CD14-positive monocyte (primary cell): ENCODE results near the gene LRRK2. TPM values are rescaled to one million over a fixed set of nuclear protein-coding genes. Genes with fewer than 3 reads are reported as not detected.

Experiments
- DNase-seq, 3 donors: peaks; one replicate each; pipeline ENCODE4 v3.0.0-alpha.2; 2011 to 2022
- H2AFZ ChIP-seq: 2 replicates; pipeline ENCODE4 v1.6.0; 2012; ENCODE audit warnings: mild to moderate bottlenecking, low read depth, low read length, inconsistent platforms; ENCODE audit not compliant: insufficient read depth, poor library complexity, severe bottlenecking
- H3K27ac ChIP-seq, 2 donors: 1 replicate in 1 of 2; 2 replicates in 1 of 2; pipeline ENCODE4 v1.5.1; 2012 to 2013; ENCODE audit warnings: low read length in 2 of 2, control low read depth in 1 of 2, inconsistent platforms in 1 of 2, low read depth in 1 of 2, mild to moderate bottlenecking in 1 of 2
- H3K27me3 ChIP-seq, 2 donors: one replicate each; pipeline versions ENCODE4 v1.6.0 to v1.6.1; 2011 to 2013; ENCODE audit warnings: low read length in 2 of 2; ENCODE audit not compliant: control insufficient read depth in 2 of 2, insufficient read depth in 2 of 2
- H3K36me3 ChIP-seq, 2 donors: replicated peaks in 1 of 2; 1 replicate in 1 of 2; 2 replicates in 1 of 2; pipeline versions ENCODE4 v1.5.1 to v1.6.1; 2012 to 2013; ENCODE audit warnings: low read length in 2 of 2, control low read depth in 1 of 2, inconsistent platforms in 1 of 2, mild to moderate bottlenecking in 1 of 2; ENCODE audit not compliant: insufficient read depth in 2 of 2, control insufficient read depth in 1 of 2
- H3K4me1 ChIP-seq, 2 donors: 1 replicate in 1 of 2; 2 replicates in 1 of 2; pipeline versions ENCODE4 v1.5.1 to v1.6.1; 2012 to 2013; ENCODE audit warnings: low read length in 2 of 2, control low read depth in 1 of 2, inconsistent platforms in 1 of 2, mild to moderate bottlenecking in 1 of 2, moderate library complexity in 1 of 2; ENCODE audit not compliant: insufficient read depth in 2 of 2, control insufficient read depth in 1 of 2
- H3K4me2 ChIP-seq: replicated peaks from 2 replicates; pipeline ENCODE3; 2012; ENCODE audit warnings: low read length, moderate library complexity, mild to moderate bottlenecking; ENCODE audit not compliant: poor library complexity, severe bottlenecking; ENCODE audit errors: extremely low read depth
- H3K4me3 ChIP-seq, 3 experiments: fragments of 200-600 bp in 1 of 3; sonication (generic) in 1 of 3; replicated peaks in 1 of 3; 1 replicate in 2 of 3; 2 replicates in 1 of 3; pipeline ENCODE4 v1.5.1; 2011 to 2013; ENCODE audit warnings: low read length in 3 of 3, mild to moderate bottlenecking in 3 of 3, control low read depth in 2 of 3, low read depth in 2 of 3, inconsistent platforms in 1 of 3, moderate library complexity in 1 of 3
- H3K79me2 ChIP-seq: 2 replicates; pipeline ENCODE4 v1.6.0; 2012; ENCODE audit warnings: mild to moderate bottlenecking, control low read depth, inconsistent platforms, low read length, moderate library complexity; ENCODE audit not compliant: insufficient read depth
- H3K9ac ChIP-seq: 2 replicates; pipeline ENCODE4 v1.6.0; 2017; ENCODE audit warnings: low read length, mild to moderate bottlenecking; ENCODE audit not compliant: insufficient read depth, poor library complexity, severe bottlenecking
- H3K9me3 ChIP-seq, 2 donors: replicated peaks in 1 of 2; 1 replicate in 1 of 2; 2 replicates in 1 of 2; pipeline versions ENCODE4 v1.5.1 to v1.6.1; 2012 to 2013; ENCODE audit warnings: low read length in 2 of 2, control low read depth in 1 of 2; ENCODE audit not compliant: control insufficient read depth in 1 of 2, insufficient read depth in 1 of 2
- H4K20me1 ChIP-seq: 2 replicates; pipeline ENCODE4 v1.6.0; 2012; ENCODE audit warnings: mild to moderate bottlenecking, low read length, control low read depth, moderate library complexity; ENCODE audit not compliant: insufficient read depth
- H3K27ac Mint-ChIP-seq, 7 donors: one replicate each; pipeline ENCODE4 v1.8.0; 2020; ENCODE audit warnings: mild to moderate bottlenecking in 7 of 7, mixed read lengths in 7 of 7, moderate library complexity in 6 of 7, inconsistent platforms in 2 of 7
- H3K27me3 Mint-ChIP-seq, 3 donors: one replicate each; pipeline ENCODE4 v1.8.0; 2021 to 2022; ENCODE audit warnings: low read depth in 3 of 3, mild to moderate bottlenecking in 3 of 3, mixed read lengths in 3 of 3, moderate library complexity in 3 of 3, inconsistent platforms in 1 of 3
- H3K36me3 Mint-ChIP-seq, 2 donors: one replicate each; pipeline ENCODE4 v1.8.0; 2020; ENCODE audit warnings: mixed read lengths in 2 of 2, inconsistent platforms in 1 of 2, mild to moderate bottlenecking in 1 of 2
- H3K4me1 Mint-ChIP-seq: one replicate; pipeline ENCODE4 v1.8.0; 2020; ENCODE audit warnings: mild to moderate bottlenecking, mixed read lengths
- H3K4me3 Mint-ChIP-seq, 2 donors: one replicate each; pipeline ENCODE4 v1.8.0; 2020; ENCODE audit warnings: mild to moderate bottlenecking in 2 of 2, mixed read lengths in 2 of 2, moderate library complexity in 1 of 2
- H3K9me3 Mint-ChIP-seq, 7 donors: one replicate each; pipeline ENCODE4 v1.8.0; 2020 to 2022; ENCODE audit warnings: mixed read lengths in 7 of 7, mild to moderate bottlenecking in 6 of 7, moderate library complexity in 6 of 7, inconsistent platforms in 2 of 7
- CTCF ChIP-seq: fragments of 200-600 bp; IDR thresholded peaks from one replicate; pipeline ENCODE4 v1.8.0; 2022; ENCODE audit warnings: antibody characterized with exemption, mild to moderate bottlenecking
- WGBS: methylation state at CpG from one replicate; pipeline ENCODE4 v1.1.5; 2013; ENCODE audit warnings: missing lambda C conversion rate; ENCODE audit not compliant: insufficient coverage; 5-methylcytosine and 5-hydroxymethylcytosine counted together
- intact Hi-C, 2 donors: fragments of 100-400 bp; cut with micrococcal nuclease; formaldehyde crosslinking; loops; one replicate each; pipeline versions ENCODE4 v1.15.0 to v1.15.1; 2023
- polyA plus RNA-seq, 3 donors: library from polyadenylated mRNA; depleted of rRNA in 1 of 3; unstranded in 2 of 3; stranded (reverse) in 1 of 3; fragments of 300-500 nt in 2 of 3; fragments of >200 nt in 1 of 3; fragmentation: Illumina TruSeq in 2 of 3; gene quantifications; 1 replicate in 2 of 3; 2 replicates in 1 of 3; pipeline ENCODE4 v1.2.3, GENCODE V29; 2012 to 2021

LRRK2 gene
- polyA plus RNA-seq, 3 donors = 47.7 to 67.2 (median 47.9) TPM

GRCh38 chr12:40314927-40315326 lies 90.1 kb downstream of the LRRK2 start:
- no peak overlapping the region for H3K9ac ChIP-seq
- TF ChIP-seq CTCF = no peak
- H3K27me3 Mint-ChIP-seq = no peaks in the 10 kb centered on the region
- no peak overlapping the region for H3K4me3 ChIP-seq
- no peak overlapping the region for H3K4me3 Mint-ChIP-seq
- no peaks in the 10 kb centered on the region for H3K9me3 Mint-ChIP-seq
- no peak overlapping the region for H3K27ac Mint-ChIP-seq
- peaks cover 100% of the 10 kb centered on the region for H4K20me1 ChIP-seq
- H3K79me2 ChIP-seq = no peaks in the 10 kb centered on the region
- H3K27ac ChIP-seq = no peak overlapping the region
- H3K27me3 ChIP-seq = no peaks in the 10 kb centered on the region
- H3K9me3 ChIP-seq = no peaks in the 10 kb centered on the region
- no peaks in the 10 kb centered on the region for H3K4me1 Mint-ChIP-seq
- no peaks in the 10 kb centered on the region for H3K4me1 ChIP-seq
- peaks cover 98 to 100% of the 10 kb centered on the region in 2 donors for H3K36me3 ChIP-seq
- no peak for DNase-seq
- H3K4me2 ChIP-seq = no peak overlapping the region
- no peak overlapping the region for H2AFZ ChIP-seq
- peaks cover 81 to 84% of the 10 kb centered on the region in 2 donors for H3K36me3 Mint-ChIP-seq
- intact Hi-C loops = loop anchor here in 1 of 2 donors (10.0 kb wide), 1 partner anchor 50 kb away; no protein-coding TSS in a partner anchor

GRCh38 chr12:40315375-40315774 lies 90.6 kb downstream of the LRRK2 start:
- no peaks in the 10 kb centered on the region for H3K4me1 Mint-ChIP-seq
- intact Hi-C loops = loop anchor here in 1 of 2 donors (10.0 kb wide), 1 partner anchor 49 kb away; no protein-coding TSS in a partner anchor
- H3K27me3 ChIP-seq = no peaks in the 10 kb centered on the region
- no peaks in the 10 kb centered on the region for H3K79me2 ChIP-seq
- H3K4me3 ChIP-seq = no peak overlapping the region
- no peaks in the 10 kb centered on the region for H3K9me3 ChIP-seq
- peaks cover 97 to 100% of the 10 kb centered on the region in 2 donors for H3K36me3 ChIP-seq
- H3K4me1 ChIP-seq = no peaks in the 10 kb centered on the region
- H3K9me3 Mint-ChIP-seq = no peaks in the 10 kb centered on the region
- DNase-seq = no peak
- H3K27ac Mint-ChIP-seq = no peak overlapping the region
- H3K36me3 Mint-ChIP-seq = peaks cover 79 to 82% of the 10 kb centered on the region in 2 donors
- peaks cover 100% of the 10 kb centered on the region for H4K20me1 ChIP-seq
- TF ChIP-seq CTCF = no peak
- no peak overlapping the region for H3K27ac ChIP-seq
- no peak overlapping the region for H3K4me3 Mint-ChIP-seq
- H3K9ac ChIP-seq = no peak overlapping the region
- H2AFZ ChIP-seq = no peak overlapping the region
- no peak overlapping the region for H3K4me2 ChIP-seq
- no CpG with 5 or more reads among the region's 1 CpG for WGBS
- no peaks in the 10 kb centered on the region for H3K27me3 Mint-ChIP-seq
